ENCODE results near the gene EPS8.

GRCh38 chr12:15697201-15697600 is 92.0 kb downstream of the EPS8 start:
- TF ChIP-seq CTCF (IDR thresholded peaks at IDR 0.05; ENCODE audit: low read length) (no peak), EZH2 (IDR thresholded peaks at IDR 0.05; ENCODE audit: borderline replicate concordance, low read length) (no peak)

Data from OCI-LY1 (cell line).